Dedifferentiated amniotic fluid mesenchymal stem cell (primary cell): ENCODE results near the gene C1QTNF6.
"Not testable (repeated sequence)": the region's sequence is repeated elsewhere in the genome, so short reads cannot be mapped to it uniquely, and the experiment has no call there.

Experiments
- DNase-seq: peaks from one replicate; pipeline ENCODE4 v3.0.0-alpha.2; 2016; ENCODE audit errors: extremely low spot score

The C1QTNF6 gene

DNA sequence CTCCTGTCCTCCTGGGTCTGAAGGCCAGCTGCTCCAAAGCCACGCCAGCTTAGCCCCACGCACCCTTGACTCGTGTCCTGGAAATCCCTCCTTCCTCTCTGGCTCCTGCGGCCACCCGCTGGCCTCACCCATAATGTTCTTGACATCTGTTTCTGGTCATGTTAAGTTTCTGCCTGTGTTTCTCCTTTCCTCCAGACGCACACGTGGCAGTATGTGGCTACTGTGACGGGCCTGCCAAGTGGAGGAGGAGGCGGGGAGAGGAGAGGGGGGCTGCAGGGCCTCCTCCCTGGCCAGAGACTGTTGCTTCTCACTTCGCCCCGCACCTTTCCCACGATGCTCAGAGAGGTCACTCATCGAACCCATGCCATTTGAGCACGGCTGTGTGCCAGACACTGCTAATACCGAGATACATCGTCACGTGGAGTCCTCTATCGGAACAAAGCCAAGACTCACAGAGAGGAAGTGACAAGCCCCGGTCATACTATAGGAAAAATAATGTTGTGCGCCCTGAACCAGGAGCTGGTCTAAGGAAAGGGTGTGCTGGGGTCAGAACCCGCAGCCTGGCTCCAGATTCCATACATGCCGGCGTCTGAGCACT lies 11.5 kb downstream of the C1QTNF6 start:
- DNase-seq = peak; percentile 68

DNA sequence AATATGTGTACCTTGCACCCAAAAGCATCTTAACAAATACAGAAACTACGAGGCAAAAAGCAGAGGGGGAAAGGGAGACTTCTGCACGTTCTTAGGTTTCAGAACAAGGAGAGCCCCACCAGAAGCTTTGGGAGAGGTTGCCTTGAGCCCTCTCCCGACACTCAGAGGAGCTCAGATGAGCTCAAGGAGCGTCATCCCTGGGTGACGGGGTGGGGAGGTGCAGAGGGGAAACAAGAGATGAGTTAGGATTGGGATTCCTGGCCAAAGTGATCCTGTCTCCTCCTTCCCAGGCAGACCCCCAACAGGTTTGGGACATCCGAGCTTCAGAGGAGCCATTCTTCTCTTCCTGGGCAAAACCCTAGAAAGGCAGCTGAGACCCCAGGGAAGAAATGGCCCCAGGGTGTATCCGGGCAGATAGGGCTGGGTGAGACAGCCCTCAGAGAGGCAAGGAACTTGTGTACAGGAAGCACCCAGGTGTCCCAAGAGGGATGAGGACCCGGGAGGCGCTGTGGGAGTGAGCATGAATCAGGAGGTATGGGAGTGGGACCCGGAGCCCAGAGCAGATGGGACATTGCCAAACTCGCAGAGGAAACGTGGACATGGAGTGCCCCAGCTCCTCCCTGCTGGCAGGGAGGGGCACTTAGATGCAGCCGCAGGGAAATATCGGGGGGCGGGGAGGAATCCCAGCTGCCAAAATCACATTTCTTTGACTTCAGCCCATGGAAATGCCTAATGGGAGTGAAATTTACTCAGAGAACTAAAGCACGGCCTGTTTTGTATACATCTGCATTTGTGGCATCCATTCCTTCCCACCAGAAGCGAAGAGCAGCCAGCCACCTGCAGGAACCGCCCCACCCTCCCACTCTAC lies 12.4 kb downstream of the C1QTNF6 start:
- no peak for DNase-seq

DNA sequence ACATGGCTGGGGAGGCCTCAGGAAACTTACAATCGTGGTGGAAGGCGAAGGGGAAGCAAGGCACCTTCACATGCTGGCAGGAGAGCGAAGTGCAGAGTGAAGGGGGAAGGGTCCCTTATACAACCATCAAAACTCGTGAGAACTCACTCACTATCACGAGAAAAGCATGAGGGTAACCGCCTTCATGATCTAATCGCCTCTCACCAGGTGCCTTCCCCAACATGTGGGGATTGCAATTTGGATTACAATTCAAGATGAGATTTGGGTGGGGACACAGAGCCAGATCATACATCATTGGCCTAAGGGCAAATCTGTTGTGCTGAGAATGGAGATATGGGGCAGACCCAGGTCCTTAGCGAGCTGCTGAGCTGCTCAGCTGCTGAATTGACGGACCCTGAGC lies 13.1 kb downstream of the C1QTNF6 start:
- no peak for DNase-seq

DNA sequence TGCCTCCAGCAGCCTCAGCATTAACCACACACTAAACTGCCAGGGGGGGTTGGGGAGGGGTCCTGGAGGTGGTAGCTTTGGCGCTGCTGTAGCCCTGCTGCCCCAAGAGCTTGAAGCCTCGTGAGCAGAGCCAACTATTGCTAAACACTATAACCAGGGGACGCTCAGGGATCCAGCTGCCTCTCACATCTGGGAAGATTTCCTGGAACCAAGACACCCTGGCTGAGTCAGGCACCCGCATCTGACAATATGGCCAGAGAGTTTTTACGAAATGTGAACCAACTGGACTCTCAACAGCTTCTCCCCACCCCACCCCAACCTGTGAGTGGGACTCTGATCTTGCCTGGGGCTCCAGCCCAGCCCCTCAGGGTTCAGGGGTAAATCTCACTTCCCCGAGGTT lies 14.3 kb downstream of the C1QTNF6 start:
- no peak for DNase-seq

DNA sequence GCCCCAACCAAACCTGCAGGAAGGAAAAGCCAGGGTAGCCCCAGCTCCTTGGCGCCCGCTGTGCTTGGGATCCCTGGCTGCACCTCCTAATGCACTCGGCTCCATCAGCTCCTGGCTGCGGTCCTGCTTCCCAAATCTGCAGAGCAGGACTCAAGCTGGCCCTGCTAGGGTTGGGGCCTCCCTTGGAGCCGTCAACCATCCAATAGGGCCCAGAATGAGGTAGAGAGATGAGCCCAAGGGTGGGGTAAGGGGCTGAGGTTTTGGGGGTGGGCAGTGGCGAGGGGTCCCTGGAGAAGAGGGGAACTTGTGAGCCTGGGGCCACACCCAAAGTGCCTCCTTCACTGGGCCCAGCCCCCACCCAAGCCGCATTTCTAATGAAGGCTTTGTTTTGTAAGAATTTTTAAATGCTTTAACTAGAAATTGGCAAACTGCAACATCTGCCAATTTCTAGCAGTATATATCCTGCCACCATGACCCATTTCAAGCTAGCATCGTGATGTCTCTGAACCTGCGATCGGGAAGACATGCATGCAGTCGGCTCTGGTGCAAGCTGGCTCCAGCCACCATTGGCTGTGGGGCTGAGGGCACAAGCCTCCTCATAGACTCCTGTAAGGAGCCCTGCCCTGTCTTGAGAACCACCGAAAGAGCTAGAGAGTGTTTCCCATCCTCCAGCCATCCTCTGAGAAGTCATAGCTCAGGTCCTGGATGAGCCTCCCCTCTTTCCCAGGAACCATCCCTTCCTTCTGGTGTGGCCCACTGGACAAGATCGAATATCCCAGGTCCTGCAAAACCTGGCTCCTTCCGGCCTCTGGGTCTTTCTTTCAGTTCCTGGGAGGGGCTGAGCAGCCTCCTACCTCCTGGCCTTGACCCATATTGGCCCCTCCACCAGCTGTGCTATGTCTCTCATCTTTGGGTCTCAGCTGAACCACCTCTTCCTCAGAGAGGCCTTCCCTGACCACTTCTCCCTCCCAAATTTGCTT lies 15.5 kb downstream of the C1QTNF6 start:
- no peak for DNase-seq

DNA sequence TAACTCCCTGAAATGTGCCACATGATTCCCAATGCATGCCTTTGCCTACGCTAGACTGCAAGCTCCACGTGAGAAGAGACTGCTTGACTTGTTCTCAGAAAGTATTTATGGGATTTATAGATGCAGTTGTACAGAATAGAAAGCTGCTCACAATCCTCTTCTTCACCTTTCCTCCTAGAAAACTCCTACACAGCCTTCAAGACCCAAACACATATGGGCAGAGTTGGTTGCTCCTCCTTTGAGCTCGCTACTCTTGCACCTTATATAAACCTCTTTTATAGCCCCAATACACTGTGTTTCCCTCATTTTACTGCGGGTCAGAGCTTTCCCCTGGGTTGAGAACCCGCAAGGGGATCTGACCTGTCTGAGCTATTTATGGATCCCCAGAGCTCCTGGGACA lies 16.4 kb downstream of the C1QTNF6 start:
- DNase-seq = no peak

DNA sequence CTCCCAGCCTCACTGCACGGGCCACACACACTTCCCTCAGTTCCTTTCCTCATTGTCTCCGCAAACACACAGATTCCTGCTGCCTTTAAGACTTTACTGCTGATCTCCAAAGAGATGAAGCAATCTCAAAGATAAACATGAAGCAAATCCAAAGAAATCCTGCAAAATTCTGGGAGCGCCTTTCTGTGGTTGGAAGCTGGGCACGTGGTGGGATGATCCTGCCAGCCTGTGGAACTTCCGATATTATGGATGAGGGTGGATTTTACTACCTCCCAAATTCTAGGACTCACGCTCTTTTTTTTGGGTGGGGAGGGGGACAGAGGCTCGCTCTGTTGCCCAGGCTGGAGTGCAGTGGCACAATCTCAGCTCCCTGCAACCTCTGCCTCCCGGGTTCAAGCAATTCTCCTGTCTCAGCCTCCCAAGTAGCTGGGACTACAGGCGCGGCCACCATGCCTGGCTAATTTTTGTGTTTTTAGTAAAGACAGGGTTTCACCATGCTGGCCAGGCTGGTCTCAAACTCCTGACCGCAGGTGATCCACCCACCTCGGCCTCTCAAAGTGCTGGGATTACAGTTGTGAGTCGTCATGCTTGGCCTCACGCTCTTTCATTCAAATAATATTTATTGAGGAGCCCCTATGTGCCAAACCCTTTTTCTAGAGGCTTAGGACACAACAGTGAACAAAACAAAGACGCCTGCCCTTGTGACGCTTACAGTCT lies 17.2 kb downstream of the C1QTNF6 start:
- DNase-seq = not testable (repeated sequence)

DNA sequence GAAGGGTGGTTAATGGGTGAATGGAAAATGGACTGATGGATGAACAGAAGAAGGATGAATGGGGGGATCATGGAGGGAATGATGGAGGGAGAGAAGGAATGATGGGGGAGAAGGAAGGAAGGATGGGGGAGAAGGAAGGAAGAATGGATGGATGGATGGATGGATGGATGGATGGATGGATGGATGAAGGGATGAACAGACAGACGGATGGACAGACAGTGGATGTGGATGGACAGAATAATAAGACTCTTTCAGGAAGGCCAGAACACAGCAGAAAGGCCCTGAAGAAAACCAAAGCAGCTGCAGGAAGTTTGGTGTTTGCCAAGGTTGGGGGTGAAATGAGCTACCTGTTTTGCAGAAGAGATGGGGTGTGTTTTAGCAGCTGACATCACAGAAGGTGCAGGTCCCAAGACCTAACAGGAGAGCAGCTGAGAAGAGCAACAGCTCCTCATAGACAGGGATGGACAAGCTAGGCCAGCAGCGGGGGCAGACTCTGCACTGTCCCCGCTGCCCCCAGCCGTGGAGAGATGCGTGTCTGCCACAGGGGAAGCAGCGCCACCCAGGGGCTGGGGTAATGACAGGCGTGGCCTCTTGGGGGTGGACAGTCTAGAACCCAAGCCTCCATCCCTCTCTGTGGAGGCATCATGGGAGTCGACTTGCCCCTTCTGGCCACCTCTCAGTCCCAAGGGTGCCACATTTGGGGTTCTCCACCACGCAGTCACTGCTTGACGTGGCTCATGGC lies 17.9 kb downstream of the C1QTNF6 start:
- DNase-seq = no peak

DNA sequence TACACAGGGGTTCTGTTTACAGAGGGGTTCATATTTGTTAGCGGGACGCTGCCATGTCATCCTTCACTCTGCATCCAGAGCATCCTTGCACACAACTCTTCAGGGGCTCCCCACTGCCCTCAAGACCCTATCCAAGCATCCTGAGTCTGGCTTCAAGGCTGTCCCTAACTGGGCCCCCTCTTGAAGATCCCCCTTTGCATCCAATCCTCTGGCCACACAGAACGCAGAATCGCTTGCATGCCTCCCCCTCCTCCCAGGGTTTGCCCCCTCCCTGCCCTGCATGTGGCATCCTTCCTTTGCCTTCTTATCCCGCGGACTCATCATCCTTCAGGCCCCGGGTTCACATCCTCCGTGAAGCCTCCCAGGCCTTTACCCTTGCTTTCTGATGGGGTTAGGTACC lies 18.6 kb downstream of the C1QTNF6 start:
- DNase-seq = no peak

DNA sequence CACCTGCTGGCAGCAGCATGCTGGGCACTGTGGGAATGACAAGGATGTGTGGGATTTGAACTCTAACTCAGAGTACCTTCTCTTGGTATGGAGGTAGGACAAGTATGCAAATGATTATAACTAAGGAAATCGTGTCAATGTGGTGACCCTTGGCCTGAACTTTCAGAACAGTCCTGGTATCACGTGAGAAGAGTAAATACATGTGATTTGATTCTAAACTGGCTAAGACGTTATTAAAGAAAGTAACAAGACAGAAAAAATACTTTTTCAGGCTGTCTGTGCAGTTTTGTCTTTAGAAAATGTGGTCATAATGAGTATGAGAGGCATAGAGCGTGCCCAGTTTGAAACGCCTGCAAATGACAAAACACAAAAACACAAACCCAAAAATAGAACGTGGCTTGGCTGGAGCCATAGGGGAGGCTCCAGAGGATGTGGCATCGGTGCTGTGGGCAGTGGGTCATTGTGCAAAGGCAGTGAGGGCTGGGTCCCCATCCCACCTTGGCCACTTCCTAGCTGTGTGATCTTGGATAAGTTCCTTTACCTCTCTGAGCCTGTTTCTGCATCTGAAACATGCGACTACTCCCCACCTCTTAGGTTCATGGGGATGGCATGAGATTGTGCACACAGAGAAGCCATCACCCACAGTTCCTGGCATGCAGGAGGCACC lies 19.9 kb downstream of the C1QTNF6 start:
- no peak for DNase-seq

DNA sequence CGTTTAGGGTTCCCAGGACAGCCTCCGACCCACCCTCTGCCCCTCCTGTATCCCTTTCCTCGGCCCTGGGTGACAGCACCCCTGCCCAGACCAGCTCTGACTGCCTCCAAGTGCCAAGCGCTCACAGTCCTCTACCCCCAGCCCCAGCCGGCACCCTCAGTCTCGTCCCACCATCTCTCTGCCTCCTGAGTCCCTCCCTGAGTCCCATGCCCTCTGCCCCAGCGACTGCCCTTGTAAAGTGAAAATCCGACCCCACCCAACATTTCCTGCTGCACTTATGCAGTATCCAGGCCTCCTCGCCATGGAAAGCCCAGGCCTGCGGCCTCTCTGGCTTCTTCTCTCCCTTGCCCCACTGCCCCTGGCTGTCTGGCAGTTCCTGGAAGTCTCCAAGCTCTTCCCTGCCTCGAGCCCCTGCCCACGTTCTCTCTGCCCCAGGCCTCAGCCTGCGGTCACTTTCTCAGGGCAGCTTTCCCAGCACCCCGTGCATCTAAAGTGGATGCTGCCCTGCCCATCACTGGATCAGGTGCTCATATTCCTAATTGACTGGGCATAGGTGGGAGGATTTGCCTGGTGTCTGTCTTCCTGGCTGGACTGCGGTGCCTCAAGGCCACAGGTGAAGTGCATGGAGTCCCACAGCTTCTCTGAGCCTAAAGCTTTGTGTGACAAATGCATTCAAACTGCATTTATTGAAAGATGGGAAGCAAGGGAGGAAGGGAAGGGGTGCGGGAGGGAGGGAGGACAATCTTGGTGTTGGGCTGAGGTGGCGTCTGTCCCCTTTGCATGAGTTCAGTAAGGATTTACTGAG lies 20.7 kb downstream of the C1QTNF6 start:
- no peak for DNase-seq

DNA sequence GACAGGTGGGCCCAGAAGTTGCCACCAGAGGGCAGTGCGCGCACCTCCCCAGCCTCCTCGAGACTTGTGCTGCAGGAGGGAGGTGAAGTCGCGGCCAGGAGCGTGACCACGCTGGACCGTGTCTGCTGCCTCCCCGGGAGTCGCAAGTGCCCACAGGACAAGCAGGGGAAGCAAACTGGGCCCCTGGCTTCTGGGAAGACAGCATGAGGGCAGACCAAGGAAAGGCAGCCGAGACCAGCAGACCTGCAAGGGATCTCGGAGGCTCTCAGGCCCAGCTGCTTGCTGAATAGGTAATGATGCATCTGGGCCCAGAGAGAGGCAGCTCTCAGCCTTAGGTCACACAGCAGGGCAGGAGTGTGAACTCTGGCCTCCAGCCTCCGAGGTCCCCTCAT lies 21.4 kb downstream of the C1QTNF6 start:
- DNase-seq = peak; percentile 60

DNA sequence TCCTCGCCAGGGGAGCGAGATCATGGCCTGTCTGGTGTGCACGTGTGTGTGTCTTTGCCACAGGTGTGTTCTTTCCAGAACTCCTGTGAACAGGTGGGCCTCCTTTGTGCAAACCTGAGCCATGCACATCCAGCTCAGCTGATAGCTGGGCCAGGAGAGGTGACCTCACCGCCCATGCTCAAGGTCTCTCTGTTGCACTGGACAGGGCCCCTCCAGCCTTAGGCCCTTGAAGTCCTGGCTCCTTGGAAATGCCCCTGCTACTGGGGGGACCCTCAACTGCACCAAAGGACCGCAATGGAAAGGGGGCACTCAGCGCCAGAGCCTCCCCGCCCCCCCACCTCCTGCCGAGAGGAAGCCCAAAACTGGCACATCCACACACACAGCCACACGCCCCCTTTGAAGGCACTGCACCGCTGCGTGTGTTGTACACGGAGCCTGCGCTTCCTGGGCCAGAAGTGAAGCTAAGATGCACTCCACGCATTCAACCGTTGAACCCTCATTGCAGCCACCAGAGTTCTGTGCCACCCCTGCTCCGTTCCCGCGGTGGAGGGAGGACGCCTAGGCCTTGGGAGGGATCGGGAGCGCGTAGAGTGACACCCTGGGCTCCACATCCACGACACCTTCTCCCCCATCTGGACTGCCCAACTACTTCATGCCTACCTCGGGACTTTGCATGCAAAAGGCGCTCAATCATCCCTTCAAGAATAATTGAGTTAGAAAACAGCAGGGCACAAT lies 21.9 kb downstream of the C1QTNF6 start:
- DNase-seq = no peak

DNA sequence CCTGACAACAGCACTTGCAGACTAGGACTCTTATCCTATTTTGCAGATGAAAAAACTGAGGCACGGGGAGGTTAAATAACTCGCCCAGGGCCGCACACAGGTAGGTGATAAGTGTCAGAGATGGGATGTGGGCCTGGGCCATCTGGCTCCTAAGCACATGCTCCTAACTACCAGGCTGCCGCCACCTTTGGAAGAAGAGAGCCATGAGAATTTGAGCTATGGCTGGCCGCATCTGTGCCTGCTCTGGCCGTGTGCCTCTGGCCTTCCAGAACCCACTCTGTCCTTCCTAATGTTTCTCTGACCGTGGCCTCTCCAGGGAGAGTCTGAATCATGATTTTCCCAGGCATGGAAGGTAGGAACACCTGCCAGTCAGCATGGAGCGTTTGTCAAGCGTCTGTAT lies 23.0 kb downstream of the C1QTNF6 start:
- no peak for DNase-seq

DNA sequence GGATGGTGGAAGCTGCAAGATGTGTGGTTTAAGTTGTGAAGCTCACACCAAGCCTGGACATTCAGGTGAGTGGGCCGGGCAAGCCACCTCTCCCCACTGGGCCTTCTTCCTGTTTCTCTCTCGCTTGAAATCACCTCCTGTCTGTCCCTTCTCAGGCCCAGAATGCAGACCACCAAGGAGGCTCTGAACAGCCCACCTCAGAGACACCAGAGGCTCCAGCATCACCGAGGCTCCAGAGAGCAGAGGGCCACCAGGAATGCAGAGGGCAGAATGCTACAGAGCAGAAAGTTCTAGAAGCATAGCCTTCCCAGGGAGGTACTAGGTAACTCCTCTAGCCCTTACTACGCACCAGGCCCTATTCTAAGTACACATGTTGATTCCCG lies 23.6 kb downstream of the C1QTNF6 start:
- no peak for DNase-seq

DNA sequence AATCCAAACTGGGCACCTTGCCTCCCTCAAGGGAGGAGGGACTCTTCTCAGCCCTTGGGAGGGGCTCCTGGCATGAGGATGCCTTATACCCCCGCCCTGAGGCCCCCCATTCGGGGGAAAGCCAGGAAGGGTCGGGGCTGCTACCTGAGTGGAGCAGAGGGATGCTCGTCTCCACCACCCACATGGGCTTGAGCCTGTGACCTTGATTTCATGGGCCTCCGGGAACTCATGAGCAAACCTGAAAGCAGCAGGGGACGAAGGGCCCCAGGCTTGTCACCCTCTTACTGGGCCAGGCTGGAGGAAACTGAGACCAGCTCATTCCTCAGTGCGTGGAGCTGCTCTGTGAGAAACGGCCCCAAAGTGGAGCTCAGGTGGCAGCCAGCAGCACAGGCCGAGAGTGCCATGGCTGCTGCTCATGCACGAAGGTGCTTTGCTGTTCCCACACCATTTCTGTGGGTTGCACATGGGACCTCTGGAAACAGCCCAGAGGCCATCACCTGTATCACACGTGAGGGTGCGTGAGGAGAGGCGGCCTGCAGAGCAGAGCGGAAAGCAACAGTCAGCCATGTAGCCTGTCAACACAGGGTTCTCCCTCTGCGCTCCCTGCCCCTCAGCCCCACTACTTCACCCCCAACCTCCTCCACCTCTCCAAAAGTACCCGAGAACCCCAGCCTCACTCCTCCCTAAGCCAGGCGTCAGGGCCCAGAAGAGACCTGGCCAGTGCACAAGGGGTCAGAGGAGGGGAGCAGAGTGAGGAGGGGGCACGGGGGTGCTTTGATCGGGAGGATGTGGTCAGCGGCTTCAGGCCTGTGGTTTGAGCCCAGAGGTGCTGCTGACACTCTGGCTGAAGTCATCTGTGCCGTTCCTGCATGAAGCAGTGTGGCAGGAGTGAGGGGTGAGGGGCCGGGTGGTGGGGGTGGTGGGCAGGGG lies 24.2 kb downstream of the C1QTNF6 start:
- DNase-seq = no peak

DNA sequence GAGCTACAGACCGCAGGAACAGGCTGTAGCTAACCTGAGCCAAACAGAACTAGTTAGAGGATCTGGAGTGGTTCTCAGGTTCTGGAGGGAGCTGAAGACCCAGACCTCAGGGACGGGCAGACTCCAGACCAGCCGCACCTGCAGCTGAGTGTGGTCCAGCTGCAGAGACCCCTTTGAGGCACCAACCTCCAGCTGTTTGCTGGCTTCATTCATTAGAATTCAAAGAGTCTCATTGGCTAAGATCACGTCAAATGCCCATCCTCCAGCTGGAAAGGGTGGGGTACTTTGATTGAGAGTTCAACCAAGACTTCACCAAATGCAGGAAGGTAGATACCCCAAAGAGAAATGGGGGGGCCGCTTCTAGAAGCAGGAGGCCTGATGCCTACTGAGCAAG lies 25.0 kb downstream of the C1QTNF6 start:
- DNase-seq = no peak
